HepG2 (cell line): ENCODE measurements around the gene TNFSF12. TPM values are rescaled to one million over a fixed set of nuclear protein-coding genes. Genes with fewer than 3 reads are reported as not detected.

ENCODE experiments used
- DDIT3 ChIP-seq: sonication (generic); formaldehyde crosslinking; IDR thresholded peaks from 2 replicates; pipeline ENCODE4 v1.4.0; 2020; ENCODE audit warnings: mild to moderate bottlenecking, missing genetic modification reagents
- DRAP1 ChIP-seq: IDR thresholded peaks from 2 replicates; pipeline ENCODE4 v1.6.1; 2016; ENCODE audit warnings: missing genetic modification reagents, missing compliant biosample characterization
- FOXK2 ChIP-seq: fragments of 450-650 bp; IDR thresholded peaks from 2 replicates; pipeline ENCODE4 v1.6.1; 2016
- JUN ChIP-seq: sonication (generic); formaldehyde crosslinking; IDR thresholded peaks from 2 replicates; pipeline ENCODE4 v1.4.0; 2020; ENCODE audit warnings: mild to moderate bottlenecking, missing genetic modification reagents
- MAF1 ChIP-seq: sonication (generic); formaldehyde crosslinking; IDR thresholded peaks from 2 replicates; pipeline ENCODE4 v1.5.0; 2020; ENCODE audit warnings: missing genetic modification reagents, borderline replicate concordance
- MEF2D ChIP-seq: sonication (generic); formaldehyde crosslinking; IDR thresholded peaks from 2 replicates; pipeline ENCODE4 v1.5.1; 2020; ENCODE audit warnings: mild to moderate bottlenecking, missing genetic modification reagents
- MIER2 ChIP-seq: IDR thresholded peaks from 2 replicates; pipeline ENCODE4 v1.6.1; 2016; ENCODE audit warnings: missing biosample characterization, missing genetic modification reagents
- NFKB2 ChIP-seq: sonication (generic); formaldehyde crosslinking; IDR thresholded peaks from 2 replicates; pipeline ENCODE4 v1.4.0; 2020; ENCODE audit warnings: missing genetic modification reagents, borderline replicate concordance
- PHF20 ChIP-seq: sonication (generic); formaldehyde crosslinking; IDR thresholded peaks from 2 replicates; pipeline ENCODE4 v1.5.0; 2020; ENCODE audit warnings: mild to moderate bottlenecking, missing genetic modification reagents
- PRDM10 ChIP-seq: sonication (generic); formaldehyde crosslinking; IDR thresholded peaks from 2 replicates; pipeline ENCODE4 v1.4.0; 2020; ENCODE audit warnings: low read depth, missing genetic modification reagents
- RARA ChIP-seq: IDR thresholded peaks from 2 replicates; pipeline ENCODE4 v1.6.1; 2016; ENCODE audit warnings: missing genetic modification reagents, missing compliant biosample characterization
- TOPORS ChIP-seq: sonication (generic); formaldehyde crosslinking; IDR thresholded peaks from 2 replicates; pipeline ENCODE4 v1.8.0; 2023; ENCODE audit warnings: mild to moderate bottlenecking, missing genetic modification reagents
- USF2 ChIP-seq, 2 experiments: sonication (generic) in 1 of 2; formaldehyde crosslinking in 1 of 2; IDR thresholded peaks; 2 replicates each; pipeline versions ENCODE4 v1.5.1 to v1.6.1; 2011 to 2020; ENCODE audit warnings: borderline replicate concordance in 1 of 2, low read depth in 1 of 2, low read length in 1 of 2, mild to moderate bottlenecking in 1 of 2, missing genetic modification reagents in 1 of 2, moderate library complexity in 1 of 2
- ZHX1 ChIP-seq: sonication (generic); formaldehyde crosslinking; IDR thresholded peaks from 2 replicates; pipeline ENCODE4 v1.8.1; 2022; ENCODE audit warnings: low read depth, mild to moderate bottlenecking, missing genetic modification reagents
- ZNF138 ChIP-seq: sonication (generic); formaldehyde crosslinking; IDR thresholded peaks from 2 replicates; pipeline ENCODE4 v1.5.0; 2020; ENCODE audit warnings: mild to moderate bottlenecking, low read depth, missing genetic modification reagents
- ZNF253 ChIP-seq: sonication (generic); formaldehyde crosslinking; IDR thresholded peaks from 2 replicates; pipeline ENCODE4 v1.8.0; 2022; ENCODE audit warnings: mild to moderate bottlenecking, missing genetic modification reagents, borderline replicate concordance
- ZNF367 ChIP-seq: sonication (generic); formaldehyde crosslinking; IDR thresholded peaks from 2 replicates; pipeline ENCODE4 v1.4.0; 2020; ENCODE audit warnings: missing genetic modification reagents, borderline replicate concordance
- ZNF431 ChIP-seq: sonication (generic); formaldehyde crosslinking; IDR thresholded peaks from 2 replicates; pipeline ENCODE4 v1.9.0; 2022; ENCODE audit warnings: missing genetic modification reagents, low read depth, mild to moderate bottlenecking, borderline replicate concordance
- ZNF446 ChIP-seq: sonication (generic); formaldehyde crosslinking; IDR thresholded peaks from 2 replicates; pipeline ENCODE4 v1.5.0; 2020; ENCODE audit warnings: mild to moderate bottlenecking, missing genetic modification reagents
- ZNF652 ChIP-seq: IDR thresholded peaks from 2 replicates; pipeline ENCODE4 v1.6.1; 2016; ENCODE audit warnings: low read depth, borderline replicate concordance
- ZNF879 ChIP-seq: sonication (generic); formaldehyde crosslinking; IDR thresholded peaks from 2 replicates; pipeline ENCODE4 v1.8.1; 2023; ENCODE audit warnings: missing genetic modification reagents
- ZSCAN9 ChIP-seq: IDR thresholded peaks from 2 replicates; pipeline ENCODE4 v1.6.1; 2016; ENCODE audit warnings: borderline replicate concordance
- polyA plus RNA-seq, 8 experiments: library from polyadenylated mRNA; depleted of rRNA in 3 of 8; stranded (reverse) in 7 of 8; unstranded in 1 of 8; fragments of >200 nt; fragmentation: Illumina TruSeq in 4 of 8; extraction: Trizol in 4 of 8; gene quantifications; 2 replicates each; pipeline versions ENCODE4 v1.2.1 to v1.2.3, GENCODE V29; 2011 to 2016; ENCODE audit warnings: low read depth in 4 of 8, missing spikeins in 1 of 8, mixed read lengths in 1 of 8; ENCODE audit not compliant: insufficient read depth in 1 of 8
- total RNA-seq, 5 experiments: library from RNA; depleted of rRNA; stranded (reverse); fragments of >200 nt; fragmentation: Illumina TruSeq; extraction: Trizol; gene quantifications; 2 replicates each; pipeline ENCODE4 v1.2.3, GENCODE V29; 2016; ENCODE audit warnings: low read depth in 1 of 5

TNFSF12 gene
- total and polyA plus RNA-seq, 2 of the 13 experiments (the other 11 are each of a cell fraction or from before 2014, with no cell fraction given), result 0.93 to 7.2 TPM

- TF ChIP-seq ZNF138 (no peak; the same call in 1 of the 2 replicates), RARA (CRISPR knock-in tag) (peak; percentile 26; the same call in 1 of the 2 replicates), ZNF879 (0 out of 2 replicates have a peak, but pooled peaks have one; percentile 22), DRAP1 (no peak), ZNF367 (CRISPR knock-in tag) (no peak), MAF1 (0 out of 2 replicates have a peak, but pooled peaks have one; percentile 26), TOPORS (no peak), NFKB2 (CRISPR knock-in tag) (peak; percentile 71; the same call in 1 of the 2 replicates), FOXK2 (no peak), ZNF446 (CRISPR knock-in tag) (peak; percentile 16; the same call in 1 of the 2 replicates), MEF2D (CRISPR knock-in tag) (peak; percentile 49; the same call in 1 of the 2 replicates), ZNF431 (CRISPR knock-in tag) (peak; percentile 80), ZHX1 (CRISPR knock-in tag) (peak; percentile 11; the same call in 1 of the 2 replicates), PRDM10 (peak; percentile 74; the same call in 1 of the 2 replicates), ZNF253 (no peak), MIER2 (CRISPR knock-in tag) (0 out of 2 replicates have a peak, but pooled peaks have one; percentile 18), JUN (CRISPR knock-in tag) (peak; percentile 76; the same call in 1 of the 2 replicates), ZSCAN9 (peak; percentile 86), USF2 (IDR thresholded peaks at IDR 0.05; ENCODE audit: low read depth, low read length) (peak; percentile 94), USF2 (CRISPR knock-in tag; IDR thresholded peaks at IDR 0.05; ENCODE audit: borderline replicate concordance) (peak; percentile 97; the same call in 1 of the 2 replicates), PHF20 (peak; percentile 94), ZNF652 (CRISPR knock-in tag) (no peak), DDIT3 (CRISPR knock-in tag) (no peak)
These were observed 23.4 kb downstream of the TNFSF12 start (continued) for GRCh38 chr17:7572338-7572587.
